ENCODE measurements around the gene HSPB2. TPM values are rescaled to one million over a fixed set of nuclear protein-coding genes. Genes with fewer than 3 reads are reported as not detected.

The HSPB2 gene
- total RNA-seq, 4 donors from 2014 or later, result 0.78 to 5.5 (median 3.0) TPM

DNA sequence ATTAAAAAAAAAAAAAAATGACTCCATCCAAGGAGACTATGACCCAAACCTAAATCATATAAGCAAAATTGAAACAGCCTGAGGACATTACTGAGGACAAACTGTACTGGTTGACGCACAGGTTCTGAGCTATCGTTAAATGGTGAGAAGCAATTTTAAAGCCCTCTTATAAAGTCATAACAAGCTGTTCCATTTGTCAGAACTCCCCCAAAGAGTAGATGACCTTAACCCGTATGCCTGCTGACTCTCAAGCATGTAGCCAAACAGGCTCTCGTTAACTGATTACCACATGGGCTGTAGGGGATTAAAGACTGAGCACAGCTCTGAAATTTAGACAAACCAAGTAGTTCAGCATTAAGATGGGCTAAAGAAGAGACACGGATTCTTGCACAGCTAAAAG lies 3.2 kb upstream of the HSPB2 start:
- Histone ChIP-seq H3K27ac (peak overlapping the region; percentile 98 to 100 (median 100)), H3K9me3 (no peaks in the 10 kb centered on the region), H3K36me3 (peaks cover 0 to 30% of the 10 kb centered on the region in 2 donors), H3K4me1 (peaks cover 0 to 41% (median 0%) of the 10 kb centered on the region in 3 donors), H3K4me3 (peak overlapping the region; percentile 75 to 80), H3K27me3 (no peaks in the 10 kb centered on the region)
- TF ChIP-seq CTCF (IDR thresholded peaks at IDR 0.05) (no peak), EP300 (IDR thresholded peaks at IDR 0.05) (no peak), POLR2A (IDR thresholded peaks at IDR 0.05) (no peak), POLR2AphosphoS5 (IDR thresholded peaks at IDR 0.05) (no peak)
- ATAC-seq, result no peak
- WGBS, 2 donors (ENCODE audit: low coverage in 1 of 2), result 28 to 62% methylated on average over 4 to 5 of the region's 5 CpGs

DNA sequence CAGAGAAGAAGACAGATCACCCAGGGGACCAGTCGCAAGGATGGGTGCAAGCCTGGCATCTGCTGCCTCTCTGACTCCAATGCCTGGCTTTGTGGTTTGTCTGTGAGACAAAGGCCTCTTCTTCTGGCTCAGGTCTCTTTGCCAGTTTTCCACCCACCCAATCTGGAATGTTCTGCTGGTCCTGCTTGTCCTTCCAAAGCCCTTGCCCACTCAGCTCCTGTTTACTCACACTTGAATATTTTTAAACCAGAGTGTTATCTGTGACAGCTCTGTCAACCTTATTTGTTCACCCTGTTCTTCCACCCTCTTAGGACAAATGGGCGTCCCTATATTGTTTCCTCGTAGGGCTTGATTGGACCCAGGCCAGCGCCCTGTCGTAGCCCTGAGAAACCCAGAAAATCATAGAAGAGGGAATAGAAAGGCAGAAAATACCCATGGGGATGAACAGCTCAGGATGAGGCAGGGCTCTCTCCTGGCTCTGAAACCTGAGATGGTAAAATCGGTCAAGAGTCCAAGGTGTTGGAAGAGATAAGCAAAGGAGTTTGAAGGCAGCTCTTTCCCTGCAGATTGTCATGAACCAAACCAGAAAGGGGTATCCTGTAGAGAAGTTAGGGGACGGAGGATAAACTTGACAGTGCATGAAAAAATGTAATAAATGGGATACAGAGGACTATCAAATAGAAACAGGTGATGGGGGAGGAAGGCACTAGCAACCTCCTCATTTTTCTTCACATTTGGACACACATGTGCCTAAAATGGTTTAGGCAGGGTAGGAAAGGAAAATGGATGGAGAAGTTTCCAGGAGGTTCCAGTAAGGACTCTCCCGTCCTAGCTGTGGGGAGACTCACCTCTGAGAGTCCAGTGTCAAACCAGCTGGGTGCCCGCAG lies 1.6 kb upstream of the HSPB2 start:
- no peak for ATAC-seq
- TF ChIP-seq CTCF (IDR thresholded peaks at IDR 0.05), result no peak
- peak; percentile 55 for TF ChIP-seq POLR2AphosphoS5 (IDR thresholded peaks at IDR 0.05)
- no peak for TF ChIP-seq EP300 (IDR thresholded peaks at IDR 0.05)
- peak in 1 of 2 donors; percentile 22 for TF ChIP-seq POLR2A (IDR thresholded peaks at IDR 0.05)
- peaks cover 0 to 30% of the 10 kb centered on the region in 2 donors for H3K36me3 ChIP-seq
- H3K27me3 ChIP-seq, result no peaks in the 10 kb centered on the region
- H3K4me3 ChIP-seq, result peak overlapping the region; percentile 75 to 80
- peaks cover 0 to 57% (median 0%) of the 10 kb centered on the region in 3 donors for H3K4me1 ChIP-seq
- no peaks in the 10 kb centered on the region for H3K9me3 ChIP-seq
- 20 to 22% methylated on average over 3 to 8 of the region's 9 CpGs for WGBS, 2 donors (ENCODE audit: low coverage in 1 of 2)
- peak overlapping the region; percentile 98 to 100 (median 100) for H3K27ac ChIP-seq

- 7 to 31% methylated on average over 4 to 9 of the region's 17 CpGs for WGBS, 2 donors (ENCODE audit: low coverage in 1 of 2)
- ATAC-seq, result peak; percentile 92
- H3K27me3 ChIP-seq, result no peaks in the 10 kb centered on the region
- H3K27ac ChIP-seq, result peak within 1 kb of the TSS; percentile 98 to 100 (median 100)
- peak within 1 kb of the TSS; percentile 75 to 80 for H3K4me3 ChIP-seq
- peak; percentile 69 to 75 for TF ChIP-seq POLR2A (IDR thresholded peaks at IDR 0.05)
- no peak for TF ChIP-seq CTCF (IDR thresholded peaks at IDR 0.05)
- peak; percentile 96 for TF ChIP-seq POLR2AphosphoS5 (IDR thresholded peaks at IDR 0.05)
- no peak for TF ChIP-seq EP300 (IDR thresholded peaks at IDR 0.05)
- peaks cover 0 to 64% (median 0%) of the 10 kb centered on the region in 3 donors for H3K4me1 ChIP-seq
- peaks cover 0 to 30% of the 10 kb centered on the region in 2 donors for H3K36me3 ChIP-seq
- no peaks in the 10 kb centered on the region for H3K9me3 ChIP-seq
Observed at GRCh38 chr11:111911563-111912401, 752 bp upstream of the HSPB2 start, which contains the start of gene CRYAB. Gene CRYAB, minus strand, starts transcription at chr11:111911770. Its CDS starts 46 bp downstream, at chr11:111911724.

DNA sequence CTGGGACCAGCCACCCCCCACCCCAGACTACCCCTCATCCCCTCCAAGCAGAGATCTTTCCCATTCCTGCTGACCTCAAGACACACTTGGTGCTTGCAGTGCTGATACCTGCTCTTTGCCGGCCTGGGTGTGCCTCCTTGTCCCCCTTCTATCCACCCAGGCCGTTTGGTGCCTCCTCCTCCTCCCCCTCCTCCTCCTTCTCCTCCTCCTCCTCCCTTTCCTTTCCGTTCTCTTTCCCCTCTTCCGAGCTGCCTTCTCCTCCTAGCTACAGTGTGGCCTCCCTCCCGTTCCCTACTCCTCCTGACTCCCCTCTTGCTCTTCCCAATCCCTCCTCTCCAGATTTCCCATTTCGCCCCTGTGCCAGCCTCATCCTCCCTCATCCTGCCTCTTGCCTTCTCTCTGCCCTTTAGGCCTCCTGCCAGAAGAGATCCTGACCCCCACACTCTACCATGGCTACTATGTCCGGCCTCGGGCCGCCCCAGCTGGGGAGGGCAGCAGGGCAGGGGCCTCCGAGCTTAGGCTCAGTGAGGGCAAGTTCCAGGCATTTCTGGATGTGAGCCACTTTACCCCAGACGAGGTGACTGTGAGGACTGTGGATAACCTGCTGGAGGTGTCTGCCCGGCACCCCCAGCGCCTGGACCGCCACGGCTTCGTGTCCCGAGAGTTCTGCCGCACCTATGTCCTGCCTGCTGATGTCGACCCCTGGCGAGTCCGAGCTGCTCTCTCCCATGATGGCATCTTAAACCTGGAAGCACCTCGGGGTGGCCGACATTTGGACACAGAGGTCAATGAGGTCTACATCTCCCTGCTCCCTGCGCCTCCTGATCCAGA lies 712 bp downstream of the HSPB2 start:
- Histone ChIP-seq H3K27ac (peak overlapping the region; percentile 98 to 100 (median 100)), H3K4me1 (peaks cover 0 to 62% (median 0%) of the 10 kb centered on the region in 3 donors), H3K27me3 (no peaks in the 10 kb centered on the region), H3K36me3 (peaks cover 0 to 21% of the 10 kb centered on the region in 2 donors), H3K4me3 (peak overlapping the region; percentile 75 to 80), H3K9me3 (no peaks in the 10 kb centered on the region)
- 6 to 17% methylated on average over 4 to 9 of the region's 24 CpGs for WGBS, 2 donors (ENCODE audit: low coverage in 1 of 2)
- ATAC-seq, result no peak
- TF ChIP-seq POLR2AphosphoS5 (IDR thresholded peaks at IDR 0.05) (peak; percentile 42), POLR2A (IDR thresholded peaks at IDR 0.05) (peak in 1 of 2 donors; percentile 37), CTCF (IDR thresholded peaks at IDR 0.05) (peak in 1 of 4 experiments; percentile 9), EP300 (IDR thresholded peaks at IDR 0.05) (no peak)

Measured in gastroesophageal sphincter (tissue), 4 donors.